Ishikawa (cell line): Measurements from ENCODE around the gene ZNF687.

Experiments used
- CEBPB ChIP-seq: IDR thresholded peaks from 2 replicates; pipeline ENCODE4 v1.6.1; 2012
- CREB1 ChIP-seq: IDR thresholded peaks from 2 replicates; pipeline ENCODE4 v1.6.1; 2012; ENCODE audit warnings: low read depth
- EGR1 ChIP-seq: IDR thresholded peaks from 2 replicates; pipeline ENCODE4 v1.6.1; 2012
- EP300 ChIP-seq: IDR thresholded peaks from 2 replicates; pipeline ENCODE4 v1.6.1; 2012; ENCODE audit warnings: borderline replicate concordance
- FOXM1 ChIP-seq: IDR thresholded peaks from 2 replicates; pipeline ENCODE4 v1.6.1; 2012; ENCODE audit warnings: low read depth, borderline replicate concordance
- NFIC ChIP-seq: IDR thresholded peaks from 2 replicates; pipeline ENCODE4 v1.6.1; 2012
- RAD21 ChIP-seq: IDR thresholded peaks from 2 replicates; pipeline ENCODE4 v1.6.1; 2012; ENCODE audit warnings: low read depth
- TAF1 ChIP-seq: IDR thresholded peaks from 2 replicates; pipeline ENCODE4 v1.6.1; 2012; ENCODE audit warnings: low read depth, mild to moderate bottlenecking
- TCF12 ChIP-seq: IDR thresholded peaks from 2 replicates; pipeline ENCODE4 v1.6.1; 2012; ENCODE audit warnings: low read depth
- TEAD4 ChIP-seq: IDR thresholded peaks from 2 replicates; pipeline ENCODE4 v1.6.1; 2012
- YY1 ChIP-seq: IDR thresholded peaks from 2 replicates; pipeline ENCODE4 v1.6.1; 2012; ENCODE audit warnings: low read depth
- ZBTB7A ChIP-seq: IDR thresholded peaks from 2 replicates; pipeline ENCODE4 v1.6.1; 2012; ENCODE audit warnings: low read depth
- TF ChIP-seq, protein P1 (sequence below): IDR thresholded peaks from 2 replicates; pipeline ENCODE4 v1.6.1; 2012; ENCODE audit warnings: low read depth, mild to moderate bottlenecking
- TF ChIP-seq, protein P2 (sequence below): IDR thresholded peaks from 2 replicates; pipeline ENCODE4 v1.6.1; 2012
- TF ChIP-seq, protein P3 (sequence below): IDR thresholded peaks from 2 replicates; pipeline ENCODE4 v1.6.1; 2012

The ZNF687 gene

GRCh38 chr1:151255381-151255780 is 26.7 kb upstream of the ZNF687 start:
- no peak for TF ChIP-seq YY1
- TF ChIP-seq RAD21 = no peak
- no peak for TF ChIP-seq NFIC
- TF ChIP-seq ZBTB7A = no peak
- no peak for TF ChIP-seq EGR1
- TF ChIP-seq TAF1 = no peak
- no peak for TF ChIP-seq CEBPB
- TF ChIP-seq FOXM1 = no peak
- TF ChIP-seq, protein P1, sequence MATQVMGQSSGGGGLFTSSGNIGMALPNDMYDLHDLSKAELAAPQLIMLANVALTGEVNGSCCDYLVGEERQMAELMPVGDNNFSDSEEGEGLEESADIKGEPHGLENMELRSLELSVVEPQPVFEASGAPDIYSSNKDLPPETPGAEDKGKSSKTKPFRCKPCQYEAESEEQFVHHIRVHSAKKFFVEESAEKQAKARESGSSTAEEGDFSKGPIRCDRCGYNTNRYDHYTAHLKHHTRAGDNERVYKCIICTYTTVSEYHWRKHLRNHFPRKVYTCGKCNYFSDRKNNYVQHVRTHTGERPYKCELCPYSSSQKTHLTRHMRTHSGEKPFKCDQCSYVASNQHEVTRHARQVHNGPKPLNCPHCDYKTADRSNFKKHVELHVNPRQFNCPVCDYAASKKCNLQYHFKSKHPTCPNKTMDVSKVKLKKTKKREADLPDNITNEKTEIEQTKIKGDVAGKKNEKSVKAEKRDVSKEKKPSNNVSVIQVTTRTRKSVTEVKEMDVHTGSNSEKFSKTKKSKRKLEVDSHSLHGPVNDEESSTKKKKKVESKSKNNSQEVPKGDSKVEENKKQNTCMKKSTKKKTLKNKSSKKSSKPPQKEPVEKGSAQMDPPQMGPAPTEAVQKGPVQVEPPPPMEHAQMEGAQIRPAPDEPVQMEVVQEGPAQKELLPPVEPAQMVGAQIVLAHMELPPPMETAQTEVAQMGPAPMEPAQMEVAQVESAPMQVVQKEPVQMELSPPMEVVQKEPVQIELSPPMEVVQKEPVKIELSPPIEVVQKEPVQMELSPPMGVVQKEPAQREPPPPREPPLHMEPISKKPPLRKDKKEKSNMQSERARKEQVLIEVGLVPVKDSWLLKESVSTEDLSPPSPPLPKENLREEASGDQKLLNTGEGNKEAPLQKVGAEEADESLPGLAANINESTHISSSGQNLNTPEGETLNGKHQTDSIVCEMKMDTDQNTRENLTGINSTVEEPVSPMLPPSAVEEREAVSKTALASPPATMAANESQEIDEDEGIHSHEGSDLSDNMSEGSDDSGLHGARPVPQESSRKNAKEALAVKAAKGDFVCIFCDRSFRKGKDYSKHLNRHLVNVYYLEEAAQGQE = no peak
- TF ChIP-seq, protein P2, sequence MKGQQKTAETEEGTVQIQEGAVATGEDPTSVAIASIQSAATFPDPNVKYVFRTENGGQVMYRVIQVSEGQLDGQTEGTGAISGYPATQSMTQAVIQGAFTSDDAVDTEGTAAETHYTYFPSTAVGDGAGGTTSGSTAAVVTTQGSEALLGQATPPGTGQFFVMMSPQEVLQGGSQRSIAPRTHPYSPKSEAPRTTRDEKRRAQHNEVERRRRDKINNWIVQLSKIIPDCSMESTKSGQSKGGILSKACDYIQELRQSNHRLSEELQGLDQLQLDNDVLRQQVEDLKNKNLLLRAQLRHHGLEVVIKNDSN = no peak
- TF ChIP-seq, protein P3, sequence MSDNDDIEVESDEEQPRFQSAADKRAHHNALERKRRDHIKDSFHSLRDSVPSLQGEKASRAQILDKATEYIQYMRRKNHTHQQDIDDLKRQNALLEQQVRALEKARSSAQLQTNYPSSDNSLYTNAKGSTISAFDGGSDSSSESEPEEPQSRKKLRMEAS = no peak
- no peak for TF ChIP-seq TCF12
- TF ChIP-seq CREB1 = no peak

GRCh38 chr1:151259351-151259750 is 22.7 kb upstream of the ZNF687 start:
- TF ChIP-seq CEBPB (no peak), CREB1 (no peak), FOXM1 (no peak), RAD21 (no peak), YY1 (no peak)
- TF ChIP-seq, protein P3 = no peak

DNA sequence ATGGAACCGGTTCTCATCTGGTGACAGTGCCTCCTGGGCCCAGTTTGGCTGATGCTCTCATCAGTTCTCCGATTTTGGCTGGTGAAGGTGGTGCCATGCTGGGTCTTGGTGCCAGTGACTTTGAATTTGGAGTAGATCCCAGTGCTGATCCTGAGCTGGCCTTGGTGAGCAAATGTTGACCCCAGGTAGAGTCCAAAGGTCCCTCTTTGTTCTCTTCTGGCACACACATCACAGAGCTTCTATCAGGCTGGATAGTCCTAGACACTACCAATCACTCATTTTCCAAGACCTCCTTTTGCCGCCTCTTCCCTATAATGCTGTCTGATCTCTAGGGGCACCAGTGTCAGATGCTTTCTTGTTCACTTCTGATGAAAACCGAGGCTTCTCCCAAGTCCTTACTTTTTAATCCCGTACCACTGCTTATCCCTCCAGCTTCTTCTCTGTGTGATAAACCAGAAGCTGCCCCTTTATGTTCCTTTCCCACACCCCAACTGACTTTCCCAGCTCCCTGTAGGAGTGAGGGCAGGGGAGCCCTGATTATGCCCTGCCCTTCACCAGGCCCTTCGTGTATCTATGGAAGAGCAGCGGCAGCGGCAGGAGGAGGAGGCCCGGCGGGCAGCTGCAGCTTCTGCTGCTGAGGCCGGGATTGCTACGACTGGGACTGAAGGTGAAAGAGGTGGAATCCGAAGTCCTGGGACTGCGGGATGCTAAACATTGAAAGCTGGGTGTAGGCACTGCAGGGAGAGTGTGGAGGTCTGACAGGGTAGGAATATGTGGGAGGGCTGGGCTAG is 16.5 kb upstream of the ZNF687 start:
- TF ChIP-seq, protein P1 = no peak
- TF ChIP-seq NFIC (no peak), CREB1 (no peak), ZBTB7A (no peak), RAD21 (no peak)

DNA sequence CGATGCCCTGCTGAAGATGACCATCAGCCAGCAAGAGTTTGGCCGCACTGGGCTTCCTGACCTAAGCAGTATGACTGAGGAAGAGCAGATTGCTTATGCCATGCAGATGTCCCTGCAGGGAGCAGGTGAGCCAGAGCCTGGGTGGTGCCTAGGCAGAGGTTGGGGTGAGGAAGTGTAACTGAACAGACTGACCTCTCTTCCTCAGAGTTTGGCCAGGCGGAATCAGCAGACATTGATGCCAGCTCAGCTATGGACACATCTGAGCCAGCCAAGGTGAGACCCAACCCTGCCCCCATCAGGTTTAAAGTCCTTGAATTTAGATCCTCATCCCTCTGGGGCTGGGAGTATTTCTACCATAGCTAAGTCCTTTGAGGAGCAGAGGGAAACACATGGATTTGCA is 15.8 kb upstream of the ZNF687 start:
- TF ChIP-seq CEBPB (no peak), TEAD4 (no peak), FOXM1 (no peak), ZBTB7A (no peak), TAF1 (no peak), RAD21 (no peak), EP300 (no peak), EGR1 (no peak), YY1 (no peak), NFIC (no peak), CREB1 (no peak), TCF12 (no peak)
- TF ChIP-seq, protein P2 = no peak
- TF ChIP-seq, protein P1 = no peak
- TF ChIP-seq, protein P3 = no peak
